Testis (tissue), 2 donors: ENCODE results near the gene CHODL.

Experiments used
- CTCF ChIP-seq, 3 experiments: fragments of 450-650 bp in 2 of 3; fragments of 200-600 bp in 1 of 3; sonication (generic) in 1 of 3; IDR thresholded peaks; one replicate each; pipeline ENCODE4 v1.5.1; 2016 to 2019; ENCODE audit warnings: antibody characterized with exemption in 3 of 3, mild to moderate bottlenecking in 2 of 3, moderate library complexity in 1 of 3
- POLR2A ChIP-seq: fragments of 450-650 bp; IDR thresholded peaks from one replicate; pipeline ENCODE4 v1.6.1; 2017; ENCODE audit warnings: antibody characterized with exemption, mild to moderate bottlenecking, moderate library complexity

GRCh38 chr21:18218331-18218730 lies 26.3 kb upstream of the CHODL start:
- TF ChIP-seq POLR2A (no peak), CTCF (IDR thresholded peaks at IDR 0.05) (no peak)
